Upper lobe of left lung (tissue), 4 donors: ENCODE measurements around the gene THEM5.

Source experiments
- EP300 ChIP-seq, 4 donors: sonication (generic); formaldehyde crosslinking; IDR thresholded peaks; one replicate each; pipeline ENCODE4 v1.5.1; 2017; ENCODE audit warnings: antibody characterized with exemption in 4 of 4, control low read depth in 2 of 4
- POLR2A ChIP-seq, 4 donors: fragments of 450-650 bp; IDR thresholded peaks; one replicate each; pipeline ENCODE4 v1.5.1; 2016 to 2017; ENCODE audit warnings: antibody characterized with exemption in 4 of 4, mild to moderate bottlenecking in 2 of 4
- POLR2AphosphoS5 ChIP-seq, 2 donors: sonication (generic); formaldehyde crosslinking; IDR thresholded peaks; one replicate each; pipeline ENCODE4 v1.5.1; 2017; ENCODE audit warnings: antibody characterized with exemption in 2 of 2
- TF ChIP-seq, protein P1 (sequence below), 6 experiments: fragments of 450-650 bp in 4 of 6; fragments of 200-600 bp in 2 of 6; sonication (generic) in 2 of 6; IDR thresholded peaks; one replicate each; pipeline ENCODE4 v1.5.1; 2016 to 2019; ENCODE audit warnings: antibody characterized with exemption in 6 of 6

DNA sequence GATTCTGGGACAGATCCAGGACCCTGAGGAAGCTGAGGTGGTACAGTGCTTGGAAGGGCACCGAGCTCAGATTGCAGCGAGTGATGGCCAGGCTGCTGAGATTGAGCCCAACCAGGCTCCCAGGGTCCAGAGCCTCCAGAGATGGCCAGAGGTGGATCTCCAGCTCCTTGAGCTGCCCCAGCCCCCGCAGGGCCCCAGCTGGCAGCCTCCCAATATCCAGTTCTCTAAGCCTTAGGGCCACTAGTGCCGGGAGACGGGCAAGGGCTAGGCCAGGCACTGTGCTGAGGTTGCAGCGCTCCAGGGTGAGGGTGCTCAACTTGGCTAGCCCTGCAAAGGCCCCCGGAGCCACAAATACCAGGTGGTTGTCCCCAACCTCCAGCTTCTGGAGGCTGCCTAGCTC lies 51.7 kb downstream of the THEM5 start:
- TF ChIP-seq EP300 (IDR thresholded peaks at IDR 0.05), result no peak
- TF ChIP-seq, protein P1, sequence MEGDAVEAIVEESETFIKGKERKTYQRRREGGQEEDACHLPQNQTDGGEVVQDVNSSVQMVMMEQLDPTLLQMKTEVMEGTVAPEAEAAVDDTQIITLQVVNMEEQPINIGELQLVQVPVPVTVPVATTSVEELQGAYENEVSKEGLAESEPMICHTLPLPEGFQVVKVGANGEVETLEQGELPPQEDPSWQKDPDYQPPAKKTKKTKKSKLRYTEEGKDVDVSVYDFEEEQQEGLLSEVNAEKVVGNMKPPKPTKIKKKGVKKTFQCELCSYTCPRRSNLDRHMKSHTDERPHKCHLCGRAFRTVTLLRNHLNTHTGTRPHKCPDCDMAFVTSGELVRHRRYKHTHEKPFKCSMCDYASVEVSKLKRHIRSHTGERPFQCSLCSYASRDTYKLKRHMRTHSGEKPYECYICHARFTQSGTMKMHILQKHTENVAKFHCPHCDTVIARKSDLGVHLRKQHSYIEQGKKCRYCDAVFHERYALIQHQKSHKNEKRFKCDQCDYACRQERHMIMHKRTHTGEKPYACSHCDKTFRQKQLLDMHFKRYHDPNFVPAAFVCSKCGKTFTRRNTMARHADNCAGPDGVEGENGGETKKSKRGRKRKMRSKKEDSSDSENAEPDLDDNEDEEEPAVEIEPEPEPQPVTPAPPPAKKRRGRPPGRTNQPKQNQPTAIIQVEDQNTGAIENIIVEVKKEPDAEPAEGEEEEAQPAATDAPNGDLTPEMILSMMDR (IDR thresholded peaks at IDR 0.05), result no peak
- no peak for TF ChIP-seq POLR2A (IDR thresholded peaks at IDR 0.05)
- TF ChIP-seq POLR2AphosphoS5 (IDR thresholded peaks at IDR 0.05), result no peak
